HL-60 (cell line): ENCODE data around the gene ERBIN.

ENCODE experiments used
- POLR2AphosphoS5 ChIP-seq: IDR thresholded peaks from 2 replicates; pipeline ENCODE4 v1.6.1; 2012; ENCODE audit warnings: low read depth
- TF ChIP-seq, protein P1 (sequence below): IDR thresholded peaks from one replicate; pipeline ENCODE4 v1.5.1; 2011; ENCODE audit warnings: low read length, control low read depth, inconsistent platforms; ENCODE audit not compliant: insufficient read depth

- no peak for TF ChIP-seq POLR2AphosphoS5
- TF ChIP-seq, protein P1, sequence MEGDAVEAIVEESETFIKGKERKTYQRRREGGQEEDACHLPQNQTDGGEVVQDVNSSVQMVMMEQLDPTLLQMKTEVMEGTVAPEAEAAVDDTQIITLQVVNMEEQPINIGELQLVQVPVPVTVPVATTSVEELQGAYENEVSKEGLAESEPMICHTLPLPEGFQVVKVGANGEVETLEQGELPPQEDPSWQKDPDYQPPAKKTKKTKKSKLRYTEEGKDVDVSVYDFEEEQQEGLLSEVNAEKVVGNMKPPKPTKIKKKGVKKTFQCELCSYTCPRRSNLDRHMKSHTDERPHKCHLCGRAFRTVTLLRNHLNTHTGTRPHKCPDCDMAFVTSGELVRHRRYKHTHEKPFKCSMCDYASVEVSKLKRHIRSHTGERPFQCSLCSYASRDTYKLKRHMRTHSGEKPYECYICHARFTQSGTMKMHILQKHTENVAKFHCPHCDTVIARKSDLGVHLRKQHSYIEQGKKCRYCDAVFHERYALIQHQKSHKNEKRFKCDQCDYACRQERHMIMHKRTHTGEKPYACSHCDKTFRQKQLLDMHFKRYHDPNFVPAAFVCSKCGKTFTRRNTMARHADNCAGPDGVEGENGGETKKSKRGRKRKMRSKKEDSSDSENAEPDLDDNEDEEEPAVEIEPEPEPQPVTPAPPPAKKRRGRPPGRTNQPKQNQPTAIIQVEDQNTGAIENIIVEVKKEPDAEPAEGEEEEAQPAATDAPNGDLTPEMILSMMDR: no peak
Observed at GRCh38 chr5:65943771-65944170, 17.4 kb downstream of the ERBIN start.
